Astrocyte (in vitro differentiated cells and primary cell): ENCODE data around the gene ACIN1. TPM values are rescaled to one million over a fixed set of nuclear protein-coding genes. Genes with fewer than 3 reads are reported as not detected.
A peak's percentile ranks its signal among the peaks of the same experiment; 100 is the strongest.

Source experiments
- DNase-seq: peaks from one replicate; pipeline ENCODE4 v3.0.0-alpha.2; 2010; ENCODE audit warnings: low read depth
- FAIRE-seq: peaks from 2 replicates; lab custom pipeline; 2011; peaks lifted over from hg19 to GRCh38; lab: Jason Lieb, UNC
- H2AFZ ChIP-seq: 2 replicates; pipeline ENCODE4 v1.6.0; 2012; ENCODE audit warnings: low read depth, low read length, inconsistent platforms
- H3K27ac ChIP-seq: 2 replicates; pipeline ENCODE4 v1.5.1; 2011; ENCODE audit warnings: low read depth, low read length, inconsistent platforms
- H3K27me3 ChIP-seq: 2 replicates; pipeline ENCODE4 v1.6.0; 2011; ENCODE audit warnings: low read length, inconsistent platforms; ENCODE audit not compliant: insufficient read depth
- H3K36me3 ChIP-seq: 2 replicates; pipeline ENCODE4 v1.5.1; 2011; ENCODE audit warnings: low read length, inconsistent platforms; ENCODE audit not compliant: insufficient read depth
- H3K4me1 ChIP-seq: 2 replicates; pipeline ENCODE4 v1.5.1; 2011; ENCODE audit warnings: low read length, inconsistent platforms; ENCODE audit not compliant: insufficient read depth
- H3K4me2 ChIP-seq: 2 replicates; pipeline ENCODE4 v1.6.0; 2012; ENCODE audit warnings: low read length, inconsistent platforms
- H3K4me3 ChIP-seq: 2 replicates; pipeline ENCODE4 v1.5.1; 2011; ENCODE audit warnings: low read depth, mild to moderate bottlenecking, low read length, inconsistent platforms; ENCODE audit not compliant: insufficient read depth
- H3K79me2 ChIP-seq: 2 replicates; pipeline ENCODE4 v1.6.0; 2012; ENCODE audit warnings: mild to moderate bottlenecking, low read length, inconsistent platforms; ENCODE audit not compliant: insufficient read depth
- H3K9ac ChIP-seq: 2 replicates; pipeline ENCODE4 v1.6.0; 2012; ENCODE audit warnings: mild to moderate bottlenecking, low read length, inconsistent platforms
- H3K9me3 ChIP-seq: 2 replicates; pipeline ENCODE4 v1.5.1; 2012; ENCODE audit warnings: low read depth, mild to moderate bottlenecking, low read length, inconsistent platforms; ENCODE audit not compliant: insufficient read depth
- H4K20me1 ChIP-seq: 2 replicates; pipeline ENCODE4 v1.6.0; 2012; ENCODE audit warnings: low read length, inconsistent platforms; ENCODE audit not compliant: insufficient read depth
- H3K27ac Mint-ChIP-seq: one replicate; pipeline ENCODE4 v1.8.0; 2021; ENCODE audit warnings: mild to moderate bottlenecking, mixed read lengths; ENCODE audit not compliant: unreplicated experiment
- H3K27me3 Mint-ChIP-seq: one replicate; pipeline ENCODE4 v1.8.0; 2021; ENCODE audit warnings: low read depth, mixed read lengths; ENCODE audit not compliant: unreplicated experiment
- H3K36me3 Mint-ChIP-seq: one replicate; pipeline ENCODE4 v1.8.0; 2021; ENCODE audit warnings: low read depth, mixed read lengths; ENCODE audit not compliant: unreplicated experiment
- H3K4me1 Mint-ChIP-seq: one replicate; pipeline ENCODE4 v1.8.0; 2021; ENCODE audit warnings: low read depth, mixed read lengths; ENCODE audit not compliant: unreplicated experiment
- H3K4me3 Mint-ChIP-seq: one replicate; pipeline ENCODE4 v1.8.0; 2021; ENCODE audit warnings: mild to moderate bottlenecking, moderate library complexity, mixed read lengths; ENCODE audit not compliant: unreplicated experiment
- H3K9me3 Mint-ChIP-seq: one replicate; pipeline ENCODE4 v1.8.0; 2021; ENCODE audit warnings: mild to moderate bottlenecking, mixed read lengths; ENCODE audit not compliant: unreplicated experiment
- EZH2 ChIP-seq: IDR thresholded peaks from 2 replicates; pipeline ENCODE4 v1.6.1; 2012; ENCODE audit warnings: mild to moderate bottlenecking, low read length, inconsistent platforms; ENCODE audit not compliant: insufficient read depth
- total RNA-seq: library from RNA; stranded (reverse); gene quantifications from 2 replicates; pipeline ENCODE4 v1.2.1, GENCODE V29; 2021
- TF ChIP-seq, protein P1 (sequence below): IDR thresholded peaks from 2 replicates; pipeline ENCODE4 v1.5.1; 2011; ENCODE audit warnings: low read depth, mild to moderate bottlenecking, inconsistent platforms, low read length, moderate library complexity; ENCODE audit not compliant: insufficient read depth

The ACIN1 gene
- total RNA-seq, 1 donor from 2014 or later, result 208 TPM

- H2AFZ ChIP-seq, result peak within 1 kb of the TSS; percentile 97
- Mint-ChIP-seq H3K27ac (peak within 1 kb of the TSS; percentile 98), H3K27me3 (no peaks in the 10 kb centered on the region), H3K9me3 (no peaks in the 10 kb centered on the region), H3K4me3 (peak within 1 kb of the TSS; percentile 94), H3K36me3 (peaks cover 17% of the 10 kb centered on the region), H3K4me1 (peaks cover 15% of the 10 kb centered on the region)
- TF ChIP-seq, protein P1, sequence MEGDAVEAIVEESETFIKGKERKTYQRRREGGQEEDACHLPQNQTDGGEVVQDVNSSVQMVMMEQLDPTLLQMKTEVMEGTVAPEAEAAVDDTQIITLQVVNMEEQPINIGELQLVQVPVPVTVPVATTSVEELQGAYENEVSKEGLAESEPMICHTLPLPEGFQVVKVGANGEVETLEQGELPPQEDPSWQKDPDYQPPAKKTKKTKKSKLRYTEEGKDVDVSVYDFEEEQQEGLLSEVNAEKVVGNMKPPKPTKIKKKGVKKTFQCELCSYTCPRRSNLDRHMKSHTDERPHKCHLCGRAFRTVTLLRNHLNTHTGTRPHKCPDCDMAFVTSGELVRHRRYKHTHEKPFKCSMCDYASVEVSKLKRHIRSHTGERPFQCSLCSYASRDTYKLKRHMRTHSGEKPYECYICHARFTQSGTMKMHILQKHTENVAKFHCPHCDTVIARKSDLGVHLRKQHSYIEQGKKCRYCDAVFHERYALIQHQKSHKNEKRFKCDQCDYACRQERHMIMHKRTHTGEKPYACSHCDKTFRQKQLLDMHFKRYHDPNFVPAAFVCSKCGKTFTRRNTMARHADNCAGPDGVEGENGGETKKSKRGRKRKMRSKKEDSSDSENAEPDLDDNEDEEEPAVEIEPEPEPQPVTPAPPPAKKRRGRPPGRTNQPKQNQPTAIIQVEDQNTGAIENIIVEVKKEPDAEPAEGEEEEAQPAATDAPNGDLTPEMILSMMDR, result no peak
- no peak for TF ChIP-seq EZH2
- H3K9me3 ChIP-seq, result no peaks in the 10 kb centered on the region
- peaks cover 11% of the 10 kb centered on the region for H4K20me1 ChIP-seq
- FAIRE-seq (peak; percentile 41), DNase-seq (peak; percentile 94)
- H3K36me3 ChIP-seq, result peaks cover 16% of the 10 kb centered on the region
- no peaks in the 10 kb centered on the region for H3K27me3 ChIP-seq
- peak within 1 kb of the TSS; percentile 98 for H3K9ac ChIP-seq
- peaks cover 8% of the 10 kb centered on the region for H3K4me1 ChIP-seq
- H3K4me3 ChIP-seq, result peak within 1 kb of the TSS; percentile 99
- peak within 1 kb of the TSS; percentile 94 for H3K4me2 ChIP-seq
- H3K27ac ChIP-seq, result peak within 1 kb of the TSS; percentile 98
- peaks cover 40% of the 10 kb centered on the region for H3K79me2 ChIP-seq
Measured at GRCh38 chr14:23034498-23035302, 60.2 kb downstream of the ACIN1 start, which contains the start of gene PSMB5. Gene PSMB5, minus strand, starts transcription at chr14:23034900. Its CDS starts 19 bp downstream, at chr14:23034881.

DNA sequence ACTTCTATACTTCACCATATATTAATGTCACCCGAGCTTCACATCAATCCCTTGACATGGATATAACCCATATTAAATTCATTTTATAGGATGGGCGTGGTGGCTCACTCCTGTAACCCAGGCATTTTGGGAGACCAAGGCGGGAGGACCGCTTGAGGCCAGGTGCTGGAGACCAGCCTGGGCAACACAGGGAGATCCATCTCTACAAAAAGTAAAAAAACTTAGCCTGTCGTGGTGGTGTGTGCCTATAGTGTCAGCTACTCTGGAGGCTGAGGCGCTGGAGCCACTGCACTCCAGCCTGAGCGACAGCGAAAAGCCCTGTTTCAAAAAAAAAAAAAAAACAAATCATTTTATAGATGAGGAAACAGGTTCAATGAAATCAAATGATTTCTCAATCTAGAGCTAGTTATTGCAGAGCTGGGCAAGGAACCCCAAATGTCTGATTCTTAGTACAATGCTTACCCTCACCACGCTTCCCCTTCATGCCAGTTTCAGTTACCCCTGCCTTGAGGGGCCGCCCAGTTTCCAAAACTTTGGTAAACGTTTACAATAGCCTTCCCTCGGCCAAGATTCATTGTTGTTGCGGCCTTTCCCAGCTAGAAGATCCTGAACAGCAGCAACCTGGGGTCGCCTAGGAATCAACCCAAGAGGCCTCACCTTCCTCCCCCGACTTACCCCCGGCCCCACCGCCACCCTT lies 61.0 kb downstream of the ACIN1 start:
- Histone ChIP-seq H3K4me3 (peak overlapping the region; percentile 99), H3K36me3 (peaks cover 21% of the 10 kb centered on the region), H3K27me3 (no peaks in the 10 kb centered on the region), H4K20me1 (peaks cover 17% of the 10 kb centered on the region), H3K9me3 (no peaks in the 10 kb centered on the region), H3K4me2 (peak overlapping the region; percentile 94), H2AFZ (peak overlapping the region; percentile 97), H3K27ac (peak overlapping the region; percentile 98), H3K9ac (peak overlapping the region; percentile 98), H3K4me1 (peaks cover 8% of the 10 kb centered on the region), H3K79me2 (peaks cover 46% of the 10 kb centered on the region)
- peaks cover 21% of the 10 kb centered on the region for H3K36me3 Mint-ChIP-seq
- peak overlapping the region; percentile 98 for H3K27ac Mint-ChIP-seq
- no peak for DNase-seq
- H3K4me1 Mint-ChIP-seq, result peaks cover 18% of the 10 kb centered on the region
- H3K27me3 Mint-ChIP-seq, result no peaks in the 10 kb centered on the region
- no peak for FAIRE-seq
- H3K9me3 Mint-ChIP-seq, result peaks cover 2% of the 10 kb centered on the region
- TF ChIP-seq, protein P1, result no peak
- no peak for TF ChIP-seq EZH2
- H3K4me3 Mint-ChIP-seq, result peak overlapping the region; percentile 94
